A549 treated with AZD2906 at 1 μM for 4 hours (cell line): ENCODE data around the gene GPN2. TPM values are rescaled to one million over a fixed set of nuclear protein-coding genes. Genes with fewer than 3 reads are reported as not detected.

ENCODE experiments used
- total RNA-seq: library from RNA; stranded (reverse); fragments of 200-300 nt; extraction: Qiagen RNA extraction; gene quantifications from 5 replicates; pipeline ENCODE4 v1.2.3, GENCODE V29; 2022

GPN2 gene
- 25.2 to 30.3 TPM (median 29.9 TPM) in 5 replicates for total RNA-seq

DNA sequence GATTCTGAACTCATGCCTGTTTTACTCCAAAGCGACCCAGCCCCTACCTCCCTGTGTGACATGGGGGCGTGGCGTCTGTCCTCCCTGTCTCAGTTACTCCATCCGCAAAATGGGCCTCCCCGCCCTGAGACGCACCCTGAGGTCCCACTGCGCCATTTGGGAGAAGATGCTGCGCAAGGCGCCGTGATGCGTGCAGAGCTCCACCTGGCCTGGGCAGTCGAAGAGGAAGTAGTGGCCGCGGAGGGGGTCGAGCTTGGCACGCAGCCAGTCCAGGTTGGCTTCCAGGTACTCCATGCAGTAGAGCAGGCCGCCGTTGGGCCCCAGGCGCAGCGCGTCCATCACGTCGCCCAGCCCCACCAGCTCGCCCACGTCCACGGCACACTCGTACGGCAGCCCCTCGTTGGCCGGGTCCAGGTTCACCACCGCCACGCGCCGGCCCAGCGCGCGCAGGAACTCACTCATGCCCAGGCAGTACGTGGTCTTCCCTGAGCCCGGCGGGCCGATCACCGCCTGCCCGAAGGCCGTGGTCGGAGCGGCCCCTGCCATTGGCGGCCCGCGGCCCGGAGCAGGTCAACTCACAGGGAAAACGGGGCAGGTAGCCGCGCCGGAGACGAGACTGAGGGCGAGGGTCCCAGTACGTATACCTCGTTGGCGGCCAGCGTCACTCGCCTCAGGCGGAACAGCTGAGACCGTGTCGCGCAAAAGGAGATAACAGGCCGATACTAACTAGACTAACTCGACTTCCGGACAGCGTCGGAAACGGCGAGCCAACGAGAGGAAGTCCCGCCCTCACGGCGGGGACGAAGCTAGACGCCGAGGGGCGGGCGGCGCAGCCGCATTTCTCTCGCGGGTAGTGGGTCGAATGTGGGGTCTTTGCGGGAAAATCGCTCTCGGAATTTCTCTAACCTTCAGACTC is at the start of gene GPN2:
GPN2 (minus strand) TSS at position 733 of the 916 bp plus-strand sequence; CDS start at position 546, 187 bp downstream.

GRCh38 chr1:26921540-26922430 is 31.7 kb upstream of the GPN2 start, which contains the start of gene NUDC:
Gene NUDC, plus strand, starts transcription at chr1:26921743. Its CDS starts 106 bp downstream, at chr1:26921849.

GRCh38 chr1:26913754-26914619 is 23.9 kb upstream of the GPN2 start, which contains the start of gene NR0B2:
Gene NR0B2, minus strand, starts transcription at chr1:26913975. Its CDS starts 35 bp downstream, at chr1:26913940.

GRCh38 chr1:26900001-26900814 is 10.1 kb upstream of the GPN2 start, which contains the start of gene GPATCH3:
Gene GPATCH3, minus strand, starts transcription at chr1:26900467. Its CDS starts 25 bp downstream, at chr1:26900442.

GRCh38 chr1:26862781-26863684 is 27.1 kb downstream of the GPN2 start, which contains the start of gene SFN:
Gene SFN, plus strand, starts transcription at chr1:26863149. Its CDS starts 64 bp downstream, at chr1:26863213.

GRCh38 chr1:26826261-26827105 is 63.6 kb downstream of the GPN2 start, which contains the start of gene ZDHHC18:
Gene ZDHHC18, plus strand, starts transcription at chr1:26826688. Its CDS starts 117 bp downstream, at chr1:26826805.

Other genes starting within 250 kb of the GPN2 start
- gene ARID1A, start 194.3 kb downstream of the GPN2 start, total RNA-seq, result 36.9 to 41.2 TPM (median 37.6 TPM) in 5 replicates
- 5.9 to 7.2 TPM (median 6.6 TPM) in 5 replicates for gene PIGV, start 102.3 kb downstream of the GPN2 start, total RNA-seq
- 37.9 to 43.8 TPM (median 42.0 TPM) in 5 replicates for gene ZDHHC18, start 63.6 kb downstream of the GPN2 start, total RNA-seq
- gene SFN, start 27.1 kb downstream of the GPN2 start, total RNA-seq, result 494 to 656 TPM (median 566 TPM) in 5 replicates
- 9.4 to 11.6 TPM (median 10.4 TPM) in 5 replicates for gene GPATCH3, start 10.2 kb upstream of the GPN2 start, total RNA-seq
- gene NR0B2, start 23.7 kb upstream of the GPN2 start, total RNA-seq, result 0.05 to 0.10 TPM (median 0.10 TPM) in 3 of 5 replicates, not detected in the others
- gene NUDC, start 31.5 kb upstream of the GPN2 start, total RNA-seq, result 121 to 141 TPM (median 130 TPM) in 5 replicates
- gene KDF1, start 70.2 kb upstream of the GPN2 start, total RNA-seq, result 0.24 to 0.42 TPM (median 0.33 TPM) in 5 replicates
- gene TRNP1, start 103.4 kb upstream of the GPN2 start, total RNA-seq, result 189 to 300 TPM (median 281 TPM) in 5 replicates
- 1.2 to 2.0 TPM (median 1.7 TPM) in 5 replicates for gene TENT5B, start 122.6 kb upstream of the GPN2 start, total RNA-seq